HepG2 (cell line): ENCODE measurements around the gene ARHGAP22. TPM values are rescaled to one million over a fixed set of nuclear protein-coding genes. Genes with fewer than 3 reads are reported as not detected.

Experiments
- ATAC-seq: fragments of 200-7000 bp; cut with Tn5 transposase; 3 replicates; pipeline ENCODE4 v1.9.1; 2020; ENCODE audit warnings: mild to moderate bottlenecking, moderate library complexity
- BruUV-seq: library from RNA; stranded (reverse); fragments of 400-500 nt; replicated peaks from 2 replicates; lab custom pipeline; 2021; lab: Mats Ljungman, UMichigan
- CTCF ChIA-PET: fragments of 300-600 bp; formaldehyde crosslinking; extraction: SDS; loops from one replicate; lab custom pipeline; 2021; ENCODE audit warnings: low total read pairs, inconsistent platforms, low intra/inter-chr PET ratio; lab: Yijun Ruan, JAX
- POLR2A ChIA-PET: fragments of 350-600 bp; sonication (Branson Sonifier 250); formaldehyde crosslinking; loops from one replicate; lab custom pipeline; 2020; ENCODE audit warnings: antibody characterized with exemption, inconsistent platforms; lab: Yijun Ruan, JAX
- DNase-seq: peaks from one replicate; pipeline ENCODE4 v3.0.0-alpha.2; 2015; ENCODE audit warnings: low spot score
- FAIRE-seq: peaks from 3 replicates; lab custom pipeline; 2011; peaks lifted over from hg19 to GRCh38; lab: Jason Lieb, UNC
- H2AFZ ChIP-seq: one replicate; pipeline ENCODE4 v1.6.1; 2011; ENCODE audit warnings: low read length, inconsistent platforms
- H3K27ac ChIP-seq: fragments of 300-600 bp; 3 replicates; pipeline ENCODE4 v1.8.0; 2011; ENCODE audit warnings: mixed run types, mild to moderate bottlenecking, mixed read lengths, low read length, inconsistent platforms; ENCODE audit not compliant: insufficient read depth; ENCODE audit errors: extremely low read length
- H3K27me3 ChIP-seq, 2 experiments: fragments of 200-600 bp in 1 of 2; 2 replicates in 1 of 2; 3 replicates in 1 of 2; pipeline versions ENCODE4 v1.6.0 to v1.8.0; 2011; ENCODE audit warnings: low read length in 2 of 2, mild to moderate bottlenecking in 2 of 2, moderate library complexity in 2 of 2, inconsistent platforms in 1 of 2; ENCODE audit not compliant: insufficient read depth in 2 of 2, control insufficient read depth in 1 of 2
- H3K36me3 ChIP-seq, 2 experiments: fragments of 200-600 bp in 1 of 2; replicated peaks in 1 of 2; 2 replicates in 1 of 2; 3 replicates in 1 of 2; pipeline versions ENCODE4 v1.5.1 to v1.8.0; 2011; ENCODE audit warnings: low read length in 2 of 2, inconsistent platforms in 1 of 2; ENCODE audit not compliant: insufficient read depth in 2 of 2, control insufficient read depth in 1 of 2
- H3K4me1 ChIP-seq: 2 replicates; pipeline ENCODE4 v1.5.1; 2012; ENCODE audit warnings: low read length, inconsistent platforms; ENCODE audit not compliant: insufficient read depth
- H3K4me2 ChIP-seq: 2 replicates; pipeline ENCODE4 v1.6.0; 2011; ENCODE audit warnings: low read depth, low read length, inconsistent platforms
- H3K4me3 ChIP-seq, 3 experiments: fragments of 200-600 bp in 1 of 3; sonication (generic), shearing (Covaris generic) in 1 of 3; replicated peaks in 1 of 3; 2 replicates each; pipeline ENCODE4 v1.5.1; 2011 to 2016; ENCODE audit warnings: low read length in 3 of 3, inconsistent platforms in 2 of 3, low read depth in 2 of 3, mild to moderate bottlenecking in 2 of 3, control low read depth in 1 of 3, mixed read lengths in 1 of 3; ENCODE audit not compliant: insufficient read depth in 1 of 3
- H3K79me2 ChIP-seq: one replicate; pipeline ENCODE4 v1.6.1; 2011; ENCODE audit warnings: low read length, inconsistent platforms; ENCODE audit not compliant: insufficient read depth
- H3K9ac ChIP-seq: 2 replicates; pipeline ENCODE4 v1.6.0; 2011; ENCODE audit warnings: mild to moderate bottlenecking, low read depth, low read length, inconsistent platforms; ENCODE audit not compliant: insufficient read depth
- H3K9me3 ChIP-seq: 2 replicates; pipeline ENCODE4 v1.5.1; 2012; ENCODE audit warnings: mild to moderate bottlenecking, low read length
- H4K20me1 ChIP-seq: 2 replicates; pipeline ENCODE4 v1.6.0; 2011; ENCODE audit warnings: inconsistent platforms, mild to moderate bottlenecking, low read length, moderate library complexity; ENCODE audit not compliant: insufficient read depth
- ATF7-NPFF ChIP-seq: sonication (generic); formaldehyde crosslinking; IDR thresholded peaks from 2 replicates; pipeline ENCODE4 v1.8.1; 2023; ENCODE audit warnings: mild to moderate bottlenecking, low read depth, missing genetic modification reagents, moderate library complexity
- whole genome bisulfite sequencing: methylation state at CpG from one replicate; pipeline ENCODE4 v1.1.6; 2017; ENCODE audit warnings: low lambda C conversion rate; 5-methylcytosine and 5-hydroxymethylcytosine counted together
- in situ Hi-C: cut with HindIII; loops from 2 replicates; pipeline ENCODE4 v1.10.0; 2017; ENCODE audit warnings: low pct_unique_long_range_greater_than_20kb; ENCODE audit not compliant: extremely low pct_ligation_motif_present
- intact Hi-C: fragments of 100-400 bp; cut with micrococcal nuclease; formaldehyde crosslinking; loops from one replicate; pipeline ENCODE4 v1.10.0; 2022; ENCODE audit not compliant: unreplicated experiment
- polyA plus RNA-seq, 8 experiments: library from polyadenylated mRNA; depleted of rRNA in 3 of 8; stranded (reverse) in 7 of 8; unstranded in 1 of 8; fragments of >200 nt; fragmentation: Illumina TruSeq in 4 of 8; extraction: Trizol in 4 of 8; gene quantifications; 2 replicates each; pipeline versions ENCODE4 v1.2.1 to v1.2.3, GENCODE V29; 2011 to 2016; ENCODE audit warnings: low read depth in 4 of 8, missing spikeins in 1 of 8, mixed read lengths in 1 of 8; ENCODE audit not compliant: insufficient read depth in 1 of 8
- total RNA-seq, 5 experiments: library from RNA; depleted of rRNA; stranded (reverse); fragments of >200 nt; fragmentation: Illumina TruSeq; extraction: Trizol; gene quantifications; 2 replicates each; pipeline ENCODE4 v1.2.3, GENCODE V29; 2016; ENCODE audit warnings: low read depth in 1 of 5
- TF ChIP-seq, protein P1 (sequence below): sonication (generic); formaldehyde crosslinking; IDR thresholded peaks from 2 replicates; pipeline ENCODE4 v1.5.0; 2020; ENCODE audit warnings: mild to moderate bottlenecking, missing genetic modification reagents, borderline replicate concordance

Gene ARHGAP22
- total and polyA plus RNA-seq, 2 of the 13 experiments (the other 11 are each of a cell fraction or from before 2014, with no cell fraction given) = 0.08 to 0.38 TPM

DNA sequence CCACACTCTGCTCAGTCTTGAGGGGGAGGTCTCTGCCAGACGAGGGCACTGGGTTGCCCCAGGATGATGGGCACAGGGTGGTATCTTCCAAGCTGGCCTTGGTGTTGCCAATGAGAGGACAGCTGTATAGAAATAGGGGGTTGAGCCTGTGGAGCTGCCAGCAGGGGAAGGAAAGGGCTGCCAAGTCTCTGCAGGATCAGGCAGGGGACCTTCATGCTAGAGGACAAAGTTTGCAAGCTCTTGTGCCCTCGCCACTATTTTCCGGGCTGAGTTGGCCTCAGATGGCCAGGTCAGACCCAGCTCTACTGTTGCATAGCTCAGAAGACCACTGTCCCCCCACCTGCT is 68.7 kb downstream of the ARHGAP22 start (continued):
- TF ChIP-seq, protein P1, sequence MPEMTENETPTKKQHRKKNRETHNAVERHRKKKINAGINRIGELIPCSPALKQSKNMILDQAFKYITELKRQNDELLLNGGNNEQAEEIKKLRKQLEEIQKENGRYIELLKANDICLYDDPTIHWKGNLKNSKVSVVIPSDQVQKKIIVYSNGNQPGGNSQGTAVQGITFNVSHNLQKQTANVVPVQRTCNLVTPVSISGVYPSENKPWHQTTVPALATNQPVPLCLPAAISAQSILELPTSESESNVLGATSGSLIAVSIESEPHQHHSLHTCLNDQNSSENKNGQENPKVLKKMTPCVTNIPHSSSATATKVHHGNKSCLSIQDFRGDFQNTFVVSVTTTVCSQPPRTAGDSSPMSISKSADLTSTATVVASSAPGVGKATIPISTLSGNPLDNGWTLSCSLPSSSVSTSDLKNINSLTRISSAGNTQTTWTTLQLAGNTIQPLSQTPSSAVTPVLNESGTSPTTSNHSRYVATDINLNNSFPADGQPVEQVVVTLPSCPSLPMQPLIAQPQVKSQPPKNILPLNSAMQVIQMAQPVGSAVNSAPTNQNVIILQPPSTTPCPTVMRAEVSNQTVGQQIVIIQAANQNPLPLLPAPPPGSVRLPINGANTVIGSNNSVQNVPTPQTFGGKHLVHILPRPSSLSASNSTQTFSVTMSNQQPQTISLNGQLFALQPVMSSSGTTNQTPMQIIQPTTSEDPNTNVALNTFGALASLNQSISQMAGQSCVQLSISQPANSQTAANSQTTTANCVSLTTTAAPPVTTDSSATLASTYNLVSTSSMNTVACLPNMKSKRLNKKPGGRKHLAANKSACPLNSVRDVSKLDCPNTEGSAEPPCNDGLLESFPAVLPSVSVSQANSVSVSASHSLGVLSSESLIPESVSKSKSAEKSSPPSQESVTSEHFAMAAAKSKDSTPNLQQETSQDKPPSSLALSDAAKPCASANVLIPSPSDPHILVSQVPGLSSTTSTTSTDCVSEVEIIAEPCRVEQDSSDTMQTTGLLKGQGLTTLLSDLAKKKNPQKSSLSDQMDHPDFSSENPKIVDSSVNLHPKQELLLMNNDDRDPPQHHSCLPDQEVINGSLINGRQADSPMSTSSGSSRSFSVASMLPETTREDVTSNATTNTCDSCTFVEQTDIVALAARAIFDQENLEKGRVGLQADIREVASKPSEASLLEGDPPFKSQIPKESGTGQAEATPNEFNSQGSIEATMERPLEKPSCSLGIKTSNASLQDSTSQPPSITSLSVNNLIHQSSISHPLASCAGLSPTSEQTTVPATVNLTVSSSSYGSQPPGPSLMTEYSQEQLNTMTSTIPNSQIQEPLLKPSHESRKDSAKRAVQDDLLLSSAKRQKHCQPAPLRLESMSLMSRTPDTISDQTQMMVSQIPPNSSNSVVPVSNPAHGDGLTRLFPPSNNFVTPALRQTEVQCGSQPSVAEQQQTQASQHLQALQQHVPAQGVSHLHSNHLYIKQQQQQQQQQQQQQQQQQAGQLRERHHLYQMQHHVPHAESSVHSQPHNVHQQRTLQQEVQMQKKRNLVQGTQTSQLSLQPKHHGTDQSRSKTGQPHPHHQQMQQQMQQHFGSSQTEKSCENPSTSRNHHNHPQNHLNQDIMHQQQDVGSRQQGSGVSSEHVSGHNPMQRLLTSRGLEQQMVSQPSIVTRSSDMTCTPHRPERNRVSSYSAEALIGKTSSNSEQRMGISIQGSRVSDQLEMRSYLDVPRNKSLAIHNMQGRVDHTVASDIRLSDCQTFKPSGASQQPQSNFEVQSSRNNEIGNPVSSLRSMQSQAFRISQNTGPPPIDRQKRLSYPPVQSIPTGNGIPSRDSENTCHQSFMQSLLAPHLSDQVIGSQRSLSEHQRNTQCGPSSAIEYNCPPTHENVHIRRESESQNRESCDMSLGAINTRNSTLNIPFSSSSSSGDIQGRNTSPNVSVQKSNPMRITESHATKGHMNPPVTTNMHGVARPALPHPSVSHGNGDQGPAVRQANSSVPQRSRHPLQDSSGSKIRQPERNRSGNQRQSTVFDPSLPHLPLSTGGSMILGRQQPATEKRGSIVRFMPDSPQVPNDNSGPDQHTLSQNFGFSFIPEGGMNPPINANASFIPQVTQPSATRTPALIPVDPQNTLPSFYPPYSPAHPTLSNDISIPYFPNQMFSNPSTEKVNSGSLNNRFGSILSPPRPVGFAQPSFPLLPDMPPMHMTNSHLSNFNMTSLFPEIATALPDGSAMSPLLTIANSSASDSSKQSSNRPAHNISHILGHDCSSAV = no peak

DNA sequence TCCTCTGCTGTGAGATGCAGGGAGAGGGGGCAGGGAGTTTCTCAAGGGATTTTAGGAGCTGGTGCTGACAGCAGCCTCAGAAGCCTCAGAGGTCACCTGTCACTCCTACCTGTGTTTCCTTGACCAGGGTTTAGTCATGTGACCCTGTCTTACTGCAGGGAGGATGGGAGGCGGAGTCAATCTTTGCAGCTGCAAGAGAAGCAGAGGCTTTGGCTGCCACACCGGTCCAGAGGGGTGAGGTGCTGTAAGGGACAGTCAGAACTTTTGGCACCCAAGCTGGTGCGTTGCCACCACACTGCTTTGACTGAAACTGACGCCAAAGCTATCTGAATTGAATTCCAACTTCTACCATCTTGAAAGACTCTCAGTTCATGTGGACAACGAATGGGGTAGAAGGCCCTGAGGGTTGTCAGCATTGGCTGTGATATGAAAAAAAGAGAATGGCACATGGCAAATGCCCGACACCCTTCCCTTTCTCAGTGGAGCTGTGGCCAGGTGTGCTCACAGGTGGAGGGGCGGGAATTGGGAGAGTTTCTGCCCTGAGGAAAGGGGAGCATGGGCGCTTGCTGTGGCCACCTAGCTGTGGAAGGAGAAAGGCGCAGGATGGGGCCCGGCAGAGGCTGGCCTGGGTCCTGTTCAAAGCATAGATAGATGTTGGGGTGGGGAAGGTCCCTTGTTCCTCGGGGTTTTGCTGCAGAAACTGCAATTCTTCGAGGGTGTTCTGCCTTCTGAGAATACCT is 69.3 kb downstream of the ARHGAP22 start:
- no TSS peak for BruUV-seq
- TF ChIP-seq ATF7-NPFF (CRISPR knock-in tag) = no peak
- FAIRE-seq (no peak), ATAC-seq (peak; percentile 77), DNase-seq (no peak)
- no peak overlapping the region for H3K4me3 ChIP-seq
- WGBS = 30% methylated on average over 11 of the region's 12 CpGs
- no peaks in the 10 kb centered on the region for H4K20me1 ChIP-seq
- CTCF ChIA-PET = no interaction called here
- intact Hi-C loops = no loop called here
- H3K36me3 ChIP-seq = no peaks in the 10 kb centered on the region
- H3K79me2 ChIP-seq = no peaks in the 10 kb centered on the region
- peaks cover 0 to 9% of the 10 kb centered on the region in 2 experiments; a peak in 1 of 5 replicates for H3K27me3 ChIP-seq
- H2AFZ ChIP-seq = no peak overlapping the region
- no peak overlapping the region for H3K9ac ChIP-seq
- no peaks in the 10 kb centered on the region for H3K9me3 ChIP-seq
- H3K4me1 ChIP-seq = no peaks in the 10 kb centered on the region
- H3K27ac ChIP-seq = no peak overlapping the region
- in situ Hi-C loops = no loop called here
- POLR2A ChIA-PET = no interaction called here
- no peak overlapping the region for H3K4me2 ChIP-seq
